ENCODE data around the gene QSOX1.

DNA sequence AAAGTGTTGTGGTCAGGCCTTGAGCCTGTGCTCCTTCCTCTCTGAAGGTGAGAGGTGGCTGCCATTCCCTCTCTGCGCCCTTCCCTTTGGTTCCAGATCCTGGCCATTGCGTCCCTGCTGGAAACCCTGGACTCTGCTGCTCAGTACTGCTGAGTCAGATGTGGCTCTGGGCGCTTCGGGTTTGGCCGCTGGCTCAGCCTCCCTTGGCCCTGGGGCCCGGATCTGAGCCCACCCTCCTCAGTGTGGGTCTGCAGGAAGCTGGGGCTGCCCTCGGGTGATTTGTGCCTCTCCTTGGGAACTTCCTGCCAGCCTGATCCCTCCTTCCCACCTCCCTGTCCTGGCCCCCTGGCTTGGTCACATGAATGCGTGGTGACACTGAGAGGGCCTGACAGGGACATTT, 32.2 kb downstream of the QSOX1 start:
- TF ChIP-seq EZH2 (IDR thresholded peaks at IDR 0.05; ENCODE audit: borderline replicate concordance, low read length): no peak
- TF ChIP-seq, protein P1, sequence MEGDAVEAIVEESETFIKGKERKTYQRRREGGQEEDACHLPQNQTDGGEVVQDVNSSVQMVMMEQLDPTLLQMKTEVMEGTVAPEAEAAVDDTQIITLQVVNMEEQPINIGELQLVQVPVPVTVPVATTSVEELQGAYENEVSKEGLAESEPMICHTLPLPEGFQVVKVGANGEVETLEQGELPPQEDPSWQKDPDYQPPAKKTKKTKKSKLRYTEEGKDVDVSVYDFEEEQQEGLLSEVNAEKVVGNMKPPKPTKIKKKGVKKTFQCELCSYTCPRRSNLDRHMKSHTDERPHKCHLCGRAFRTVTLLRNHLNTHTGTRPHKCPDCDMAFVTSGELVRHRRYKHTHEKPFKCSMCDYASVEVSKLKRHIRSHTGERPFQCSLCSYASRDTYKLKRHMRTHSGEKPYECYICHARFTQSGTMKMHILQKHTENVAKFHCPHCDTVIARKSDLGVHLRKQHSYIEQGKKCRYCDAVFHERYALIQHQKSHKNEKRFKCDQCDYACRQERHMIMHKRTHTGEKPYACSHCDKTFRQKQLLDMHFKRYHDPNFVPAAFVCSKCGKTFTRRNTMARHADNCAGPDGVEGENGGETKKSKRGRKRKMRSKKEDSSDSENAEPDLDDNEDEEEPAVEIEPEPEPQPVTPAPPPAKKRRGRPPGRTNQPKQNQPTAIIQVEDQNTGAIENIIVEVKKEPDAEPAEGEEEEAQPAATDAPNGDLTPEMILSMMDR (IDR thresholded peaks at IDR 0.05; ENCODE audit: low read length): no peak

Measured in OCI-LY1 (cell line).